ENCODE data around the gene DDR2.

- TF ChIP-seq CTCF (conservative IDR thresholded peaks at IDR 0.05; ENCODE audit: low read depth, low read length), result no peak
- TF ChIP-seq EZH2 (IDR thresholded peaks at IDR 0.05; ENCODE audit: low read length, unreplicated experiment), result no peak
- TF ChIP-seq EZH2phosphoT487 (IDR thresholded peaks at IDR 0.05; ENCODE audit: borderline replicate concordance, low read length), result no peak
Observed at GRCh38 chr1:162587347-162587746, 44.9 kb upstream of the DDR2 start.

Data from PC-3 (cell line).